Measurements from ENCODE around the gene CTSE. TPM values are rescaled to one million over a fixed set of nuclear protein-coding genes. Genes with fewer than 3 reads are reported as not detected.

Gene CTSE
- total and polyA plus RNA-seq, 9 of the 15 experiments (the other 6 are each of a cell fraction or from before 2014, with no cell fraction given) = 0.04 to 0.18 (median 0.09) TPM; not detected in 4

DNA sequence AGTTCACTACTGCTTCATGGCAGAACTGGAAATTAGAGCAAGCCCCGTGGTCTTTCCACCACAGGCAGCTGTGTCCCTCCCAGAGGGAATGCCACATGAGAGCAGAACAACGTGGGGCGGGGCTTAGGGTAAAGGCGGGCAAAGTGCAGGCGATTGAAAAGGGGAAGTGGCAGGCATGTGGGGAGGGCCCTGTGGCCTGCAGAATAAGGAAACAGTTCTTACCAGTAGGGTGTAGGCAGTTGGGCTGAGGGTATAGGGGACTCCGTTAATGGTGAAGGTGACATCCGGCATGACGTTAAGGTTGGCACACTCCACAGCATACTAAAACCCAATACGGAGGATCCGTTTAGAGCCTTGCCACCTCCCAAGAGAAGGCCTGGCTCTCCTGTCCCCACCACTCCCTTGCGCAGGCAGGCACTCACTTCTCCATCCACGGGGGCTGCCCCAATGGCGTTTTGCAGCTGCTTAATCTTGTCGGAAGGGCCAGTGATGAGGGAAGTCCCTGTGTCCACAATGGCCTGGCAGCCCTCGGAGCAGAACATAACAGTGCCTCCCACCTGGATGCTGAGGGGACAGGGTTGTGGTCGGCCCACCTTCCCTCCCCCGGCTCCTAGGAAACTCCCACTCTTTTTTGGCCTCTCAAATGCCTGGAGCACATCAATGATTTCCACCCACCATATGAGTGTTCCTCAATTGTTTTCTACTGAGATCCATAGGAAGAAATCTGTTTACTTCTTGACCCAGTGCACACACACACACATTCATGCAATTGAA, 11.4 kb downstream of the CTSE start (continued):
- TF ChIP-seq ZNF140 (CRISPR knock-in tag; IDR thresholded peaks at IDR 0.05) = no peak
- no peak for TF ChIP-seq ZNF830 (CRISPR knock-in tag; IDR thresholded peaks at IDR 0.05)
- TF ChIP-seq MIER1 (IDR thresholded peaks at IDR 0.05; ENCODE audit: low read depth) = no peak
- TF ChIP-seq TBL1XR1 (IDR thresholded peaks at IDR 0.05; ENCODE audit: low read length in 2 of 2) = no peak
- no peak for TF ChIP-seq CBFA2T2 (conservative IDR thresholded peaks at IDR 0.05)
- TF ChIP-seq, protein P1, sequence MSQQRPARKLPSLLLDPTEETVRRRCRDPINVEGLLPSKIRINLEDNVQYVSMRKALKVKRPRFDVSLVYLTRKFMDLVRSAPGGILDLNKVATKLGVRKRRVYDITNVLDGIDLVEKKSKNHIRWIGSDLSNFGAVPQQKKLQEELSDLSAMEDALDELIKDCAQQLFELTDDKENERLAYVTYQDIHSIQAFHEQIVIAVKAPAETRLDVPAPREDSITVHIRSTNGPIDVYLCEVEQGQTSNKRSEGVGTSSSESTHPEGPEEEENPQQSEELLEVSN (IDR thresholded peaks at IDR 0.05; ENCODE audit: borderline replicate concordance in 1 of 2, extremely low read depth in 1 of 2, insufficient read depth in 1 of 2, insufficient read length in 1 of 2, low read depth in 1 of 2, low read length in 1 of 2, poor library complexity in 1 of 2, severe bottlenecking in 1 of 2) = peak; percentile 68 to 85
- TF ChIP-seq CHCHD3 (CRISPR knock-in tag; IDR thresholded peaks at IDR 0.05) = no peak
- TF ChIP-seq, protein P2, sequence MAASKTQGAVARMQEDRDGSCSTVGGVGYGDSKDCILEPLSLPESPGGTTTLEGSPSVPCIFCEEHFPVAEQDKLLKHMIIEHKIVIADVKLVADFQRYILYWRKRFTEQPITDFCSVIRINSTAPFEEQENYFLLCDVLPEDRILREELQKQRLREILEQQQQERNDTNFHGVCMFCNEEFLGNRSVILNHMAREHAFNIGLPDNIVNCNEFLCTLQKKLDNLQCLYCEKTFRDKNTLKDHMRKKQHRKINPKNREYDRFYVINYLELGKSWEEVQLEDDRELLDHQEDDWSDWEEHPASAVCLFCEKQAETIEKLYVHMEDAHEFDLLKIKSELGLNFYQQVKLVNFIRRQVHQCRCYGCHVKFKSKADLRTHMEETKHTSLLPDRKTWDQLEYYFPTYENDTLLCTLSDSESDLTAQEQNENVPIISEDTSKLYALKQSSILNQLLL (CRISPR knock-in tag; IDR thresholded peaks at IDR 0.05; ENCODE audit: borderline replicate concordance) = no peak
- no peak for TF ChIP-seq HMG20B (CRISPR knock-in tag; IDR thresholded peaks at IDR 0.05)
- no peak for TF ChIP-seq ZNF197 (CRISPR knock-in tag; IDR thresholded peaks at IDR 0.05; ENCODE audit: low read depth)
- TF ChIP-seq ZC3H11A (IDR thresholded peaks at IDR 0.05; ENCODE audit: low read depth, low read length) = no peak
- TF ChIP-seq TCFL5 (CRISPR knock-in tag; conservative IDR thresholded peaks at IDR 0.05) = no peak
- TF ChIP-seq, protein P3, sequence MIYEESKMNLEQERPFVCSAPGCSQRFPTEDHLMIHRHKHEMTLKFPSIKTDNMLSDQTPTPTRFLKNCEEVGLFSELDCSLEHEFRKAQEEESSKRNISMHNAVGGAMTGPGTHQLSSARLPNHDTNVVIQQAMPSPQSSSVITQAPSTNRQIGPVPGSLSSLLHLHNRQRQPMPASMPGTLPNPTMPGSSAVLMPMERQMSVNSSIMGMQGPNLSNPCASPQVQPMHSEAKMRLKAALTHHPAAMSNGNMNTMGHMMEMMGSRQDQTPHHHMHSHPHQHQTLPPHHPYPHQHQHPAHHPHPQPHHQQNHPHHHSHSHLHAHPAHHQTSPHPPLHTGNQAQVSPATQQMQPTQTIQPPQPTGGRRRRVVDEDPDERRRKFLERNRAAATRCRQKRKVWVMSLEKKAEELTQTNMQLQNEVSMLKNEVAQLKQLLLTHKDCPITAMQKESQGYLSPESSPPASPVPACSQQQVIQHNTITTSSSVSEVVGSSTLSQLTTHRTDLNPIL (CRISPR knock-in tag; IDR thresholded peaks at IDR 0.05) = no peak
- TF ChIP-seq XRCC5 (IDR thresholded peaks at IDR 0.05; ENCODE audit: low read depth, low read length) = no peak
- TF ChIP-seq KLF16 (IDR thresholded peaks at IDR 0.05) = no peak
- TF ChIP-seq ZNF431 (CRISPR knock-in tag; IDR thresholded peaks at IDR 0.05) = 0 out of 2 replicates have a peak, but pooled peaks have one; percentile 19
- no peak for TF ChIP-seq KAT7 (CRISPR knock-in tag; IDR thresholded peaks at IDR 0.05; ENCODE audit: borderline replicate concordance)
- TF ChIP-seq KDM4B (IDR thresholded peaks at IDR 0.05; ENCODE audit: borderline replicate concordance in 2 of 2, low read depth in 1 of 2) = peak in 1 of 2 experiments; percentile 22; a peak in 1 of 4 replicates
- peak; percentile 54; the same call in 1 of the 2 replicates for TF ChIP-seq CTBP1 (IDR thresholded peaks at IDR 0.05; ENCODE audit: borderline replicate concordance)
- no peak for TF ChIP-seq ZZZ3 (IDR thresholded peaks at IDR 0.05)
